ENCODE measurements around the gene EME2. TPM values are rescaled to one million over a fixed set of nuclear protein-coding genes. Genes with fewer than 3 reads are reported as not detected.

Gene EME2
- polyA plus RNA-seq, 1 experiment: 2.4 TPM

GRCh38 chr16:1790261-1790610 lies 17.6 kb downstream of the EME2 start:
- no peak for TF ChIP-seq CTCF (IDR thresholded peaks at IDR 0.05; ENCODE audit: low read depth, low read length)
- H3K27me3 ChIP-seq (ENCODE audit: control insufficient read depth, insufficient read depth, low read length): no peaks in the 10 kb centered on the region
- no peak for DNase-seq (ENCODE audit: low read depth, low spot score)
- ChIA-PET CTCF (no interaction called here), POLR2A (no interaction called here)
- no peaks in the 10 kb centered on the region; the same call in 1 of the 2 replicates for H3K9me3 ChIP-seq (ENCODE audit: control insufficient read depth, insufficient read depth, low read length)
- H3K27ac ChIP-seq (ENCODE audit: low read depth, low read length): no peak overlapping the region
- no peak overlapping the region for H3K4me3 ChIP-seq (ENCODE audit: low read depth, low read length)

GRCh38 chr16:1790611-1791255 lies 18.1 kb downstream of the EME2 start:
- H3K9me3 ChIP-seq (ENCODE audit: control insufficient read depth, insufficient read depth, low read length): no peaks in the 10 kb centered on the region; the same call in 1 of the 2 replicates
- H3K27me3 ChIP-seq (ENCODE audit: control insufficient read depth, insufficient read depth, low read length): no peaks in the 10 kb centered on the region
- H3K27ac ChIP-seq (ENCODE audit: low read depth, low read length): no peak overlapping the region
- CTCF ChIA-PET: no interaction called here
- TF ChIP-seq CTCF (IDR thresholded peaks at IDR 0.05; ENCODE audit: low read depth, low read length): no peak
- no peak for DNase-seq (ENCODE audit: low read depth, low spot score)
- no peak overlapping the region for H3K4me3 ChIP-seq (ENCODE audit: low read depth, low read length)
- POLR2A ChIA-PET: no interaction called here

GRCh38 chr16:1791256-1791942 lies 18.8 kb downstream of the EME2 start:
- no peaks in the 10 kb centered on the region for H3K27me3 ChIP-seq (ENCODE audit: control insufficient read depth, insufficient read depth, low read length)
- H3K27ac ChIP-seq (ENCODE audit: low read depth, low read length): no peak overlapping the region
- DNase-seq (ENCODE audit: low read depth, low spot score): no peak
- CTCF ChIA-PET: no interaction called here
- POLR2A ChIA-PET: no interaction called here
- no peak for TF ChIP-seq CTCF (IDR thresholded peaks at IDR 0.05; ENCODE audit: low read depth, low read length)
- no peak overlapping the region for H3K4me3 ChIP-seq (ENCODE audit: low read depth, low read length)
- no peaks in the 10 kb centered on the region; the same call in 1 of the 2 replicates for H3K9me3 ChIP-seq (ENCODE audit: control insufficient read depth, insufficient read depth, low read length)

GRCh38 chr16:1791943-1792812 lies 19.6 kb downstream of the EME2 start:
- no peak for TF ChIP-seq CTCF (IDR thresholded peaks at IDR 0.05; ENCODE audit: low read depth, low read length)
- CTCF ChIA-PET: interaction anchor here (0.6 kb wide), 1 partner anchor 87 kb away, joined by 3 read pairs; no protein-coding TSS in a partner anchor
- Histone ChIP-seq H3K27me3 (ENCODE audit: control insufficient read depth, insufficient read depth, low read length) (no peaks in the 10 kb centered on the region), H3K4me3 (ENCODE audit: low read depth, low read length) (no peak overlapping the region), H3K9me3 (ENCODE audit: control insufficient read depth, insufficient read depth, low read length) (no peaks in the 10 kb centered on the region; the same call in 1 of the 2 replicates), H3K27ac (ENCODE audit: low read depth, low read length) (no peak overlapping the region)
- DNase-seq (ENCODE audit: low read depth, low spot score): no peak
- POLR2A ChIA-PET: no interaction called here
